Panc1 (cell line): ENCODE measurements around the gene SLC22A3. TPM values are rescaled to one million over a fixed set of nuclear protein-coding genes. Genes with fewer than 3 reads are reported as not detected.

Experiments
- ATAC-seq: fragments of 200-7000 bp; cut with Tn5 transposase; 2 replicates; pipeline ENCODE4 v1.9.1; 2020; ENCODE audit warnings: mild to moderate bottlenecking, moderate library complexity
- BruUV-seq: library from RNA; stranded (reverse); fragments of 400-500 nt; replicated peaks from 2 replicates; lab custom pipeline; 2021; lab: Mats Ljungman, UMichigan
- CTCF ChIA-PET: fragments of 300-600 bp; sonication (Branson Sonifier 250); formaldehyde crosslinking; loops from one replicate; lab custom pipeline; 2022; ENCODE audit warnings: antibody characterized with exemption; lab: Charles Lee
- POLR2A ChIA-PET: fragments of 300-600 bp; sonication (Branson Sonifier 250); formaldehyde crosslinking; loops from one replicate; lab custom pipeline; 2022; ENCODE audit warnings: antibody characterized with exemption; lab: Charles Lee
- DNase-seq: peaks from one replicate; pipeline ENCODE4 v3.0.0-alpha.2; 2010; ENCODE audit warnings: low read depth, low spot score
- H3K27ac ChIP-seq: 2 replicates; pipeline ENCODE4 v1.5.1; 2011; ENCODE audit warnings: mild to moderate bottlenecking, low read length, inconsistent platforms
- H3K27me3 ChIP-seq: fragments of 200-500 bp; sonication (Bioruptor generic); 2 replicates; pipeline ENCODE4 v1.6.0; 2014; ENCODE audit warnings: low read length, inconsistent platforms; ENCODE audit not compliant: control insufficient read depth, insufficient read depth
- H3K36me3 ChIP-seq: fragments of 200-500 bp; sonication (Bioruptor generic); 2 replicates; pipeline ENCODE4 v1.5.1; 2014; ENCODE audit warnings: inconsistent platforms, mild to moderate bottlenecking, low read length, moderate library complexity; ENCODE audit not compliant: control insufficient read depth, insufficient read depth
- H3K4me1 ChIP-seq: 2 replicates; pipeline ENCODE4 v1.5.1; 2011; ENCODE audit warnings: inconsistent platforms, mild to moderate bottlenecking, low read length, moderate library complexity; ENCODE audit not compliant: control insufficient read depth, insufficient read depth
- H3K4me3 ChIP-seq, 2 experiments: 2 replicates each; pipeline ENCODE4 v1.5.1; 2011 to 2012; ENCODE audit warnings: low read depth in 2 of 2, low read length in 2 of 2, mild to moderate bottlenecking in 2 of 2, inconsistent platforms in 1 of 2, moderate library complexity in 1 of 2
- H3K9me3 ChIP-seq: fragments of 200-500 bp; sonication (Bioruptor generic); 2 replicates; pipeline ENCODE4 v1.5.1; 2014; ENCODE audit warnings: low read depth, mild to moderate bottlenecking, inconsistent platforms, low read length, moderate library complexity; ENCODE audit not compliant: control insufficient read depth, insufficient read depth
- POLR2AphosphoS5 ChIP-seq: IDR thresholded peaks from 2 replicates; pipeline ENCODE4 v1.6.1; 2012; ENCODE audit warnings: mild to moderate bottlenecking, low read depth, low read length, moderate library complexity
- SIN3A ChIP-seq: IDR thresholded peaks from 2 replicates; pipeline ENCODE4 v1.6.1; 2012; ENCODE audit warnings: low read depth, mild to moderate bottlenecking, low read length, moderate library complexity, borderline replicate concordance; ENCODE audit not compliant: insufficient read depth
- TCF7L2 ChIP-seq: IDR thresholded peaks from 2 replicates; pipeline ENCODE4 v1.6.1; 2011; ENCODE audit warnings: mild to moderate bottlenecking, low read depth, low read length, inconsistent platforms
- in situ Hi-C: cut with HindIII; loops from 2 replicates; pipeline ENCODE4 v1.10.0; 2016; ENCODE audit warnings: low sequenced_read_pairs, low pct_unique_long_range_greater_than_20kb
- intact Hi-C: fragments of 100-400 bp; cut with micrococcal nuclease; formaldehyde crosslinking; loops from one replicate; pipeline ENCODE4 v1.10.0; 2022; ENCODE audit not compliant: unreplicated experiment
- total RNA-seq: library from RNA; stranded (reverse); gene quantifications from one replicate; pipeline ENCODE4 v1.2.1, GENCODE V29; 2021; ENCODE audit not compliant: unreplicated experiment
- TF ChIP-seq, protein P1 (sequence below): fragments of 450-650 bp; IDR thresholded peaks from 2 replicates; pipeline ENCODE4 v1.5.1; 2017; ENCODE audit warnings: mild to moderate bottlenecking
- TF ChIP-seq, protein P2 (sequence below), 2 experiments: IDR thresholded peaks; 2 replicates each; pipeline ENCODE4 v1.6.1; 2011 to 2012; ENCODE audit warnings: low read depth in 2 of 2, control low read depth in 1 of 2, low read length in 1 of 2, mild to moderate bottlenecking in 1 of 2, moderate library complexity in 1 of 2; ENCODE audit not compliant: insufficient read depth in 1 of 2

The SLC22A3 gene
- total RNA-seq, 1 experiment from 2014 or later, result not detected

DNA sequence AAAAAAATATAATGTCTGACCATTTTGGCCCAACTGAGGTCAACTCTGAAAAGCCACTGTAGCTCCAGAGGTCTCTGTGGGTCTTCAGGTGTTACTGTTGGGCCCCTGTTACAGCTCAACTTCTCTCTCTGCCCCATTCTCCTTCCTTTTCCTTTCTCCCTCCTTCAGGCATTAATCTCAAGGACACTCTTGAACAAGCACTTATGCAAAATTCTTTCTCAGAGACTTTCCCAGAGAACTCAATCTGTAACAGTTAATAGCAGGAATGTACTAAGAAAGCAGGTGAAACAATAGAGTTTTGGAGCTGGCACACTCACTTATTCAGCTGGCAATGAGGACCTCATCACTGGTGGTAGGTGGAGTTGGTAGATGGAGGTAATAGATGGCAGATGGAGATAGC, 31.9 kb upstream of the SLC22A3 start:
- DNase-seq (no peak), ATAC-seq (no peak)
- in situ Hi-C loops, result no loop called here
- no peak for TF ChIP-seq SIN3A
- TF ChIP-seq, protein P1, sequence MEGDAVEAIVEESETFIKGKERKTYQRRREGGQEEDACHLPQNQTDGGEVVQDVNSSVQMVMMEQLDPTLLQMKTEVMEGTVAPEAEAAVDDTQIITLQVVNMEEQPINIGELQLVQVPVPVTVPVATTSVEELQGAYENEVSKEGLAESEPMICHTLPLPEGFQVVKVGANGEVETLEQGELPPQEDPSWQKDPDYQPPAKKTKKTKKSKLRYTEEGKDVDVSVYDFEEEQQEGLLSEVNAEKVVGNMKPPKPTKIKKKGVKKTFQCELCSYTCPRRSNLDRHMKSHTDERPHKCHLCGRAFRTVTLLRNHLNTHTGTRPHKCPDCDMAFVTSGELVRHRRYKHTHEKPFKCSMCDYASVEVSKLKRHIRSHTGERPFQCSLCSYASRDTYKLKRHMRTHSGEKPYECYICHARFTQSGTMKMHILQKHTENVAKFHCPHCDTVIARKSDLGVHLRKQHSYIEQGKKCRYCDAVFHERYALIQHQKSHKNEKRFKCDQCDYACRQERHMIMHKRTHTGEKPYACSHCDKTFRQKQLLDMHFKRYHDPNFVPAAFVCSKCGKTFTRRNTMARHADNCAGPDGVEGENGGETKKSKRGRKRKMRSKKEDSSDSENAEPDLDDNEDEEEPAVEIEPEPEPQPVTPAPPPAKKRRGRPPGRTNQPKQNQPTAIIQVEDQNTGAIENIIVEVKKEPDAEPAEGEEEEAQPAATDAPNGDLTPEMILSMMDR, result no peak
- TF ChIP-seq TCF7L2, result no peak
- TF ChIP-seq POLR2AphosphoS5, result no peak
- TF ChIP-seq, protein P2, sequence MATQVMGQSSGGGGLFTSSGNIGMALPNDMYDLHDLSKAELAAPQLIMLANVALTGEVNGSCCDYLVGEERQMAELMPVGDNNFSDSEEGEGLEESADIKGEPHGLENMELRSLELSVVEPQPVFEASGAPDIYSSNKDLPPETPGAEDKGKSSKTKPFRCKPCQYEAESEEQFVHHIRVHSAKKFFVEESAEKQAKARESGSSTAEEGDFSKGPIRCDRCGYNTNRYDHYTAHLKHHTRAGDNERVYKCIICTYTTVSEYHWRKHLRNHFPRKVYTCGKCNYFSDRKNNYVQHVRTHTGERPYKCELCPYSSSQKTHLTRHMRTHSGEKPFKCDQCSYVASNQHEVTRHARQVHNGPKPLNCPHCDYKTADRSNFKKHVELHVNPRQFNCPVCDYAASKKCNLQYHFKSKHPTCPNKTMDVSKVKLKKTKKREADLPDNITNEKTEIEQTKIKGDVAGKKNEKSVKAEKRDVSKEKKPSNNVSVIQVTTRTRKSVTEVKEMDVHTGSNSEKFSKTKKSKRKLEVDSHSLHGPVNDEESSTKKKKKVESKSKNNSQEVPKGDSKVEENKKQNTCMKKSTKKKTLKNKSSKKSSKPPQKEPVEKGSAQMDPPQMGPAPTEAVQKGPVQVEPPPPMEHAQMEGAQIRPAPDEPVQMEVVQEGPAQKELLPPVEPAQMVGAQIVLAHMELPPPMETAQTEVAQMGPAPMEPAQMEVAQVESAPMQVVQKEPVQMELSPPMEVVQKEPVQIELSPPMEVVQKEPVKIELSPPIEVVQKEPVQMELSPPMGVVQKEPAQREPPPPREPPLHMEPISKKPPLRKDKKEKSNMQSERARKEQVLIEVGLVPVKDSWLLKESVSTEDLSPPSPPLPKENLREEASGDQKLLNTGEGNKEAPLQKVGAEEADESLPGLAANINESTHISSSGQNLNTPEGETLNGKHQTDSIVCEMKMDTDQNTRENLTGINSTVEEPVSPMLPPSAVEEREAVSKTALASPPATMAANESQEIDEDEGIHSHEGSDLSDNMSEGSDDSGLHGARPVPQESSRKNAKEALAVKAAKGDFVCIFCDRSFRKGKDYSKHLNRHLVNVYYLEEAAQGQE (IDR thresholded peaks at IDR 0.05; ENCODE audit: insufficient read depth in 1 of 2, low read depth in 2 of 2, low read length in 1 of 2), result no peak
- CTCF ChIA-PET, result no interaction called here
- BruUV-seq, result no TSS peak
- H3K9me3 ChIP-seq, result peaks cover 6% of the 10 kb centered on the region; the same call in 1 of the 2 replicates
- no peaks in the 10 kb centered on the region for H3K4me1 ChIP-seq
- H3K36me3 ChIP-seq, result no peaks in the 10 kb centered on the region
- H3K27ac ChIP-seq, result no peak overlapping the region
- intact Hi-C loops, result no loop called here
- POLR2A ChIA-PET, result no interaction called here
- H3K27me3 ChIP-seq, result no peaks in the 10 kb centered on the region
- no peak overlapping the region for H3K4me3 ChIP-seq

DNA sequence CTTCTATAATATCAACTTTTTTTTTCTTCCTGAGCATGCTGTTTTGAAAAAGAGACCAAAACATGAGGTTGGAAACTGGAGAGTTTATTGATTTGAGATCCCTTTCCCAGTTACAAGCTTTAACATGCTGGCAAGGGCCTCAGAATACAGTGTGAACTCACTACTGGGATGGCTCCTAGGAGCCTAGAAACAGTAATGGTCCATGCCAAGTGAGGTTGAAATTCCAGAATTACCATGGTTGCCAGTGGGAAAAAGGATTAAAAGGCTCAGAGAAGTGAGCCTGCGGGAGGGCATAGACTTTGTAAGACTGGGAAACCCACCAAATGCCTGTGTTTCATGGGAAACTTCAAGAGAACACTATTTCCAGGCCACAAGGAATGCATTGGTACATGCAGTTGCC, 28.9 kb upstream of the SLC22A3 start:
- Histone ChIP-seq H3K27ac (no peak overlapping the region), H3K4me1 (no peaks in the 10 kb centered on the region), H3K36me3 (no peaks in the 10 kb centered on the region), H3K27me3 (no peaks in the 10 kb centered on the region), H3K9me3 (no peaks in the 10 kb centered on the region), H3K4me3 (no peak overlapping the region)
- intact Hi-C loops (no loop called here), in situ Hi-C loops (no loop called here)
- BruUV-seq, result no TSS peak
- ATAC-seq (no peak), DNase-seq (no peak)
- CTCF ChIA-PET, result no interaction called here
- POLR2A ChIA-PET, result no interaction called here
- no peak for TF ChIP-seq POLR2AphosphoS5
- no peak for TF ChIP-seq TCF7L2
- TF ChIP-seq SIN3A, result no peak
- TF ChIP-seq, protein P1, result no peak
- TF ChIP-seq, protein P2 (IDR thresholded peaks at IDR 0.05; ENCODE audit: insufficient read depth in 1 of 2, low read depth in 2 of 2, low read length in 1 of 2), result no peak
